ENCODE measurements around the gene SETD3. TPM values are rescaled to one million over a fixed set of nuclear protein-coding genes. Genes with fewer than 3 reads are reported as not detected.
A peak's percentile ranks its signal among the peaks of the same experiment; 100 is the strongest.

The SETD3 gene
- 10 to 100 TPM; 56.8 to 64.5 TPM for total RNA-seq

- peak; percentile 36 for DNase-seq
- POLR2A ChIA-PET, result no interaction called here
- H3K9me3 Mint-ChIP-seq, result no peaks in the 10 kb centered on the region
- peak within 1 kb of the TSS; percentile 98 for H3K27ac Mint-ChIP-seq
- H3K27me3 Mint-ChIP-seq, result no peaks in the 10 kb centered on the region
- H3K36me3 Mint-ChIP-seq (ENCODE audit: low read depth), result peaks cover 2% of the 10 kb centered on the region
- peak within 1 kb of the TSS; percentile 98 for H3K4me3 Mint-ChIP-seq
- CTCF ChIA-PET, result interaction anchor here (0.7 to 0.9 kb wide), 3 partner anchors 9 to 125 kb away, joined by 3 read pairs; no protein-coding TSS in a partner anchor
- H3K4me1 Mint-ChIP-seq, result peaks cover 50% of the 10 kb centered on the region
Measured at GRCh38 chr14:99479906-99480869, at the start of gene SETD3. Gene SETD3 (minus strand): TSS chr14:99480859. CDS start chr14:99465805, 15,054 bp downstream.

GRCh38 chr14:99529899-99530298, 49.2 kb upstream of the SETD3 start:
- POLR2A ChIA-PET, result no interaction called here
- no peak for DNase-seq
- Mint-ChIP-seq H3K36me3 (ENCODE audit: low read depth) (no peaks in the 10 kb centered on the region), H3K9me3 (no peaks in the 10 kb centered on the region), H3K4me3 (no peak overlapping the region), H3K27ac (no peak overlapping the region), H3K4me1 (peaks cover 10% of the 10 kb centered on the region), H3K27me3 (no peaks in the 10 kb centered on the region)
- CTCF ChIA-PET, result no interaction called here

GRCh38 chr14:99527427-99528076, 46.9 kb upstream of the SETD3 start:
- H3K4me1 Mint-ChIP-seq, result peaks cover 17% of the 10 kb centered on the region
- H3K36me3 Mint-ChIP-seq (ENCODE audit: low read depth), result no peaks in the 10 kb centered on the region
- POLR2A ChIA-PET, result no interaction called here

DNA sequence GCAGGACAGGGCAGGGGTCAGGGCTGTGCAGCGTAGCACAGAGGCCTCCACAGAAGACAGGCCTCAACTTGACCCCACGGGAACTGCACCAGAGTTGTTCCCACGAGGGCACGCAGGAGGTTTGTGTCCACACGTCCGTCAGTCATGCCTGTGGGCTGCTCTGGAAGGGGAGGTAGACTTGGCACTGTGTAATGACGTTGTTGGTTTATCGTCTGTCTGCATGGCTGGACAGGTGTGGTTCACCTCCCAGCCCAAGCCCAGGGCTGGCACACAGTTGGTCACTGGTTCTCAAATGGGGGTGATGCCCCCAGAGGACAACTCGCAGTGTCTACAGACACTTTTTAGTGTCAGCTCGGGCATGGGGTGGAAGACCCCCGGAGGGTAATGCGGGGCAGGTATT, 46.4 kb upstream of the SETD3 start:
- H3K4me3 Mint-ChIP-seq, result no peak overlapping the region
- H3K27me3 Mint-ChIP-seq, result no peaks in the 10 kb centered on the region
- POLR2A ChIA-PET, result no interaction called here
- no peaks in the 10 kb centered on the region for H3K36me3 Mint-ChIP-seq (ENCODE audit: low read depth)
- no peaks in the 10 kb centered on the region for H3K9me3 Mint-ChIP-seq
- no peak for DNase-seq
- H3K4me1 Mint-ChIP-seq, result peaks cover 17% of the 10 kb centered on the region
- CTCF ChIA-PET, result no interaction called here
- H3K27ac Mint-ChIP-seq, result peak overlapping the region; percentile 46

More at GRCh38 chr14:99527427-99528076, 46.9 kb upstream of the SETD3 start:
- Mint-ChIP-seq H3K4me3 (no peak overlapping the region), H3K9me3 (no peaks in the 10 kb centered on the region), H3K27me3 (no peaks in the 10 kb centered on the region), H3K27ac (peak overlapping the region; percentile 46)
- CTCF ChIA-PET, result interaction anchor here (2.0 kb wide), 1 partner anchor 106 kb away, joined by 6 read pairs; no protein-coding TSS in a partner anchor
- DNase-seq, result no peak

DNA sequence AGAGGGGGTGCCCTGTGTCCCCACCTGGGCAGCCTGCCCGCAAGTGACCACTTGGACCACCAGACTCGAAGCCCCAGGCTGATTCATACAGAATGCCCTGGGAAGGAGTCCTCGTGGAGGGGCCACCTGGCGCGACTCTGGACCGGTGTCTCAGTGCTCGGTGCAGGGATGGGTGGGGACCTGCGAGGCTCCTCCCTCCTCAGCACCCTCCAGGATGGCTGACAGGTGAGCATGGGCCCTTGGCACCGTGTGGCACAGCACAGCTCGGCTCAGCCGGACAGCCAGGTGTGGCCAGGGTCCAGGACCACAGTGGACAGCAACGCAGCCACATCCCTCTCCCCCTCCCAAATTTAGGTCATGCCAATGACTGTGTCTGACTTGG, 45.0 kb upstream of the SETD3 start:
- ChIA-PET POLR2A (interaction anchor here (0.7 kb wide), 1 partner anchor 98 kb away, joined by 3 read pairs; no protein-coding TSS in a partner anchor), CTCF (no interaction called here)
- H3K27me3 Mint-ChIP-seq, result no peaks in the 10 kb centered on the region

DNA sequence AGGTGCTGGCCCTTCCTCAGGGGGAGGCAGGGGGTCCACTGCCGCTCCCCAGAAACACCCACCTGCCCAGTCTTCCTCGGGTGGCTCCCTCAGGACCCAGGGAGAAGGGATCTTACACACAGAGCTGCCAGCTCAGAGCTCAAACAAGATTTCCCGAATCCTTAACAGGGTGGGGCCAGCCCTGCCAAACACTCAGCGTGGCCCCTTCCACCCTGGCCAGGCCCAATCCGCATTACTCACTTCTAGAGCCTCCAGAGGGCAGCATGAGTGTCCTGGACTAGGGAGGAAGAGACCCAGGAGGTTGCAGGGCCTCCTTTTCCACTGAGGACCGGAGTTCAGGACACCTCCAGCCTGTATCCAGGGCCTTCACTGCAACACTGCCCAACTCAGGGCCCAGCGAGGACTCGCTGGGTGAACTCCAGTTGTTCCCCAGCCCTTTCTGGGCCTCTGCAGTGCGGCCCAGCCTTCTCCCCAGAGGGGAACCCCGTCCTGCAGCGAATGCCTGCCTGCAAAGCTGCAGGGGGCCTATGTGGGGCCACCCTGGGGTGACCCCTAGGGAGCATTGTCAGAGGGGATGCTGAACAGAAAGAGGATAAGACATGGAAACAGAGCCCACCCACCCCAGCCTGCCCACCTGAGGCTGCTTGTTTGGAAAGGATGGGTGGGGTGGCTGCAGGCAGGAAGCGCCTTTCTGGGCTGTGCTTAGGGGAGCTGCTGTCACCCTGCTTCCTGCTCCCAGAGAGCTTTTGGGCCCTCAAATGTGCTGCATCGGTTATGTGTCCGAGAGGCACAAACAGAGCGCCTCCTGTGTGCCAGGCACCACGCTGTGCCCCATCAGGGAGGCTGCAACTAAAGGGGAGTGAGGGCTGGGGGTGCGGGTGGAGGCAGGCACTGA, 44.4 kb upstream of the SETD3 start:
- Mint-ChIP-seq H3K27ac (peak overlapping the region; percentile 95), H3K4me3 (peak overlapping the region; percentile 46), H3K4me1 (peaks cover 17% of the 10 kb centered on the region), H3K27me3 (no peaks in the 10 kb centered on the region), H3K9me3 (no peaks in the 10 kb centered on the region), H3K36me3 (ENCODE audit: low read depth) (no peaks in the 10 kb centered on the region)
- ChIA-PET POLR2A (no interaction called here), CTCF (interaction anchor here (1.1 kb wide), 1 partner anchor 69 kb away, joined by 3 read pairs; no protein-coding TSS in a partner anchor)
- DNase-seq, result peak; percentile 53

More for the DNA sequence above, 45.0 kb upstream of the SETD3 start:
- Mint-ChIP-seq H3K36me3 (ENCODE audit: low read depth) (no peaks in the 10 kb centered on the region), H3K4me3 (no peak overlapping the region), H3K27ac (peak overlapping the region; percentile 95), H3K4me1 (peaks cover 17% of the 10 kb centered on the region), H3K9me3 (no peaks in the 10 kb centered on the region)
- DNase-seq, result no peak

- CTCF ChIA-PET, result interaction anchor here (0.6 to 1.1 kb wide), 3 partner anchors 69 to 391 kb away, joined by 3 to 4 read pairs (median 3); no protein-coding TSS in a partner anchor
Measured at GRCh38 chr14:99524091-99524661, 43.5 kb upstream of the SETD3 start.

DNA sequence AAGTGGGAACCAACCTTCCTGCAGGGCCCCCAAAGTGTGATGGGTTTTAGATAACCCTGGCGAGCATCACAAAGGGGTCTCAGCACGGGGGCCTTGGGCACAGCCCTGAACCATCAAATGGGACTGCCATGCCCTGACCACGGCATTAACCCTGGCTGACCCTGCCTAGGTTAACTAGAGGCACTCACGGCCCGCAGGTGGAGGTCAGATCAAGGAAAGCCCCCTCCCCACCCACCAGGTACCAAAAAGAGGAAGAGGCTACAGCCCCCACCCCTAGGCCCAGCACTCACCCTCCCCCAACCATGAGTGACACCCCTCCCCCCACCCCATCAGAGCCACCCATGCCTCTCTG, 43.0 kb upstream of the SETD3 start:
- ChIA-PET POLR2A (no interaction called here), CTCF (interaction anchor here (0.6 to 0.9 kb wide), 2 partner anchors 71 to 391 kb away, joined by 3 to 4 read pairs; no protein-coding TSS in a partner anchor)
- Mint-ChIP-seq H3K4me3 (no peak overlapping the region), H3K4me1 (peaks cover 17% of the 10 kb centered on the region), H3K36me3 (ENCODE audit: low read depth) (no peaks in the 10 kb centered on the region), H3K9me3 (no peaks in the 10 kb centered on the region), H3K27ac (no peak overlapping the region), H3K27me3 (no peaks in the 10 kb centered on the region)
- no peak for DNase-seq

More at GRCh38 chr14:99524091-99524661, 43.5 kb upstream of the SETD3 start:
- no peak overlapping the region for H3K4me3 Mint-ChIP-seq
- peak overlapping the region; percentile 95 for H3K27ac Mint-ChIP-seq
- H3K9me3 Mint-ChIP-seq, result no peaks in the 10 kb centered on the region
- no peaks in the 10 kb centered on the region for H3K36me3 Mint-ChIP-seq (ENCODE audit: low read depth)
- DNase-seq, result no peak
- peaks cover 17% of the 10 kb centered on the region for H3K4me1 Mint-ChIP-seq
- POLR2A ChIA-PET, result no interaction called here
- H3K27me3 Mint-ChIP-seq, result no peaks in the 10 kb centered on the region

DNA sequence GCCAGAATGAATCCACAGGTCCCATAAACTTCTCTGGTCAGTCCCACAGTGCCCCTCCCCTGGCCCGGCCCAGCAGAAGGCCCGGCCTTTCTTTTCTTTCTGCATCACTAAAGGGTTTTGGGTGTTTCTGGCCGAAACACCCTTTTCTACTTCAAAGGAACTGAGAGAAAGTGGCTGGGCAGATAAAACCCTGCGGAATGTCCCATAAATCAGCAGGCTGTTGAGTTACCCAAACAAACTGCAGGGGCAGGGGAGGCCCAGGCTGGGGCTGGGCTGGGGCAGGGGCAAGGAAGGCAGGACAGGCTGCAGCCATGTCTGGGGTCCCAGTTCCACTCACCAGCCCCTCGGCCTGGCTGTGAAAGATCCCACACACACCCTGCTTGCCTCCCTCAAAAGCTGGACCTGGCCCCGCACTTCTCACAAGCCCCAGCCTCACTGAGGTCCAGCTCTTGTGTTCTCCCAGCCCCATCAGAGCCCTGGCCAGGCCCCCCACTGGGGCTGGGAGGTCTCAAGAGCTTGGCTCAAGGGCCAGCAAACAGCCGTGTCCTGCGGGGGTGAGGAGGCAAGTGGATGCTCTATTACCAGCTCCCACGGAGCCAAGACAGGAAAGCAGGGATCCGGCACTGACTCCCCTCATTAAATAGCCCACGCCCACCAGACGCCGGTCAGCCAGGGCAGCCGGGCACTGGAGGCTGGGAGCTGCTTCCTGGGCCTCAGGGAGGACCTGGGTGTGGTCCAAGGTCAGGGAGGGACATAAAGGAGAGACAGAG, 42.5 kb upstream of the SETD3 start:
- Mint-ChIP-seq H3K4me3 (no peak overlapping the region), H3K36me3 (ENCODE audit: low read depth) (no peaks in the 10 kb centered on the region), H3K27ac (no peak overlapping the region), H3K9me3 (no peaks in the 10 kb centered on the region), H3K4me1 (peaks cover 17% of the 10 kb centered on the region), H3K27me3 (no peaks in the 10 kb centered on the region)
- ChIA-PET POLR2A (no interaction called here), CTCF (interaction anchor here (0.9 kb wide), 1 partner anchor 72 kb away, joined by 4 read pairs; no protein-coding TSS in a partner anchor)
- no peak for DNase-seq

- CTCF ChIA-PET, result no interaction called here
- H3K4me3 Mint-ChIP-seq, result no peak overlapping the region
- peaks cover 17% of the 10 kb centered on the region for H3K4me1 Mint-ChIP-seq
- no peak for DNase-seq
- POLR2A ChIA-PET, result no interaction called here
- H3K27ac Mint-ChIP-seq, result no peak overlapping the region
- no peaks in the 10 kb centered on the region for H3K36me3 Mint-ChIP-seq (ENCODE audit: low read depth)
- H3K9me3 Mint-ChIP-seq, result no peaks in the 10 kb centered on the region
- H3K27me3 Mint-ChIP-seq, result no peaks in the 10 kb centered on the region
Measured at GRCh38 chr14:99522457-99522891, 41.8 kb upstream of the SETD3 start.

- no peaks in the 10 kb centered on the region for H3K9me3 Mint-ChIP-seq
- H3K27me3 Mint-ChIP-seq, result no peaks in the 10 kb centered on the region
- POLR2A ChIA-PET, result no interaction called here
- no peaks in the 10 kb centered on the region for H3K36me3 Mint-ChIP-seq (ENCODE audit: low read depth)
- no peak overlapping the region for H3K4me3 Mint-ChIP-seq
- CTCF ChIA-PET, result no interaction called here
- no peak overlapping the region for H3K27ac Mint-ChIP-seq
- peaks cover 17% of the 10 kb centered on the region for H3K4me1 Mint-ChIP-seq
- DNase-seq, result no peak
Measured at GRCh38 chr14:99522025-99522401, 41.4 kb upstream of the SETD3 start.

Measured in activated CD4-positive, alpha-beta T cell treated with anti-CD3 and anti-CD28 coated beads, Interleukin-2, amount 10 ng/mL, durations not matched to agents 7 days and 5 days (primary cell).